Tibial artery (tissue), 4 donors: ENCODE measurements around the gene DNAJC6.

Experiments used
- DNase-seq, 2 donors: peaks; one replicate each; pipeline ENCODE4 v3.0.0-alpha.2; 2019
- H3K27ac ChIP-seq, 2 donors: fragments of 200-600 bp; sonication (generic) in 1 of 2; 1 replicate in 1 of 2; 2 replicates in 1 of 2; pipeline ENCODE4 v1.5.1; 2018 to 2019; ENCODE audit warnings: mild to moderate bottlenecking in 1 of 2
- H3K27me3 ChIP-seq, 2 donors: fragments of 200-600 bp; sonication (generic) in 1 of 2; one replicate each; pipeline versions ENCODE4 v1.5.1 to v1.6.0; 2016 to 2019
- H3K36me3 ChIP-seq, 3 donors: fragments of 200-600 bp; sonication (generic) in 2 of 3; one replicate each; pipeline ENCODE4 v1.5.1; 2016 to 2019; ENCODE audit warnings: mild to moderate bottlenecking in 2 of 3
- H3K4me1 ChIP-seq, 4 donors: fragments of 200-600 bp; sonication (generic) in 2 of 4; 1 replicate in 3 of 4; 2 replicates in 1 of 4; pipeline ENCODE4 v1.5.1; 2016 to 2019
- H3K4me3 ChIP-seq, 2 donors: fragments of 200-600 bp; sonication (generic) in 1 of 2; 1 replicate in 1 of 2; 2 replicates in 1 of 2; pipeline ENCODE4 v1.5.1; 2018 to 2019; ENCODE audit warnings: mild to moderate bottlenecking in 2 of 2
- H3K9me3 ChIP-seq, 3 donors: fragments of 200-600 bp; sonication (generic) in 1 of 3; one replicate each; pipeline ENCODE4 v1.5.1; 2016 to 2019
- intact Hi-C: fragments of 100-400 bp; cut with DNase I; formaldehyde crosslinking; loops from one replicate; pipeline ENCODE4 v1.15.0; 2023; ENCODE audit warnings: low total_unique reads
- TF ChIP-seq, protein P1 (sequence below), 2 experiments: fragments of 200-600 bp in 1 of 2; fragments of 450-650 bp in 1 of 2; IDR thresholded peaks; one replicate each; pipeline ENCODE4 v1.5.1; 2017 to 2019; ENCODE audit warnings: antibody characterized with exemption in 2 of 2, mild to moderate bottlenecking in 1 of 2, moderate library complexity in 1 of 2

The DNAJC6 gene

DNA sequence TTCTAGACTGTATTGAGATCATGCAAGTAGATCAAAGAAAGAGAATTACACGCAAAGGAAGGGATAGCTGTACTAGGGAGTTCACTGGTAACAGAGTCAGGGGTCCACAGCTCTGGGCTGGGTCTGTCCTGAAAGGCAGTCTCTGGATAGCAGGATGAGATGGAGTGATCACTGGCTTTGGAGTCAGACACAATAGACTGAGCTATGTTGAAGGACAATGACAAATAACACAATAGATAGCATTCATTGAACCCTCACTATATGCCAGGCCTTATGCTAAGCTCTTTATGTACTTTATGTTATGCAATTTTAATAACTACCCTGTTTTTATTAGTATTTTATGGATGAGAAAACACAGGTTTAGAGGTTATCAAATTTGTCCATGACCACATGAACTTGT is 10.0 kb upstream of the DNAJC6 start:
- Histone ChIP-seq H3K4me3 (no peak overlapping the region), H3K27ac (no peak overlapping the region), H3K9me3 (no peaks in the 10 kb centered on the region), H3K4me1 (no peaks in the 10 kb centered on the region), H3K36me3 (no peaks in the 10 kb centered on the region), H3K27me3 (no peaks in the 10 kb centered on the region)
- intact Hi-C loops: no loop called here
- TF ChIP-seq, protein P1, sequence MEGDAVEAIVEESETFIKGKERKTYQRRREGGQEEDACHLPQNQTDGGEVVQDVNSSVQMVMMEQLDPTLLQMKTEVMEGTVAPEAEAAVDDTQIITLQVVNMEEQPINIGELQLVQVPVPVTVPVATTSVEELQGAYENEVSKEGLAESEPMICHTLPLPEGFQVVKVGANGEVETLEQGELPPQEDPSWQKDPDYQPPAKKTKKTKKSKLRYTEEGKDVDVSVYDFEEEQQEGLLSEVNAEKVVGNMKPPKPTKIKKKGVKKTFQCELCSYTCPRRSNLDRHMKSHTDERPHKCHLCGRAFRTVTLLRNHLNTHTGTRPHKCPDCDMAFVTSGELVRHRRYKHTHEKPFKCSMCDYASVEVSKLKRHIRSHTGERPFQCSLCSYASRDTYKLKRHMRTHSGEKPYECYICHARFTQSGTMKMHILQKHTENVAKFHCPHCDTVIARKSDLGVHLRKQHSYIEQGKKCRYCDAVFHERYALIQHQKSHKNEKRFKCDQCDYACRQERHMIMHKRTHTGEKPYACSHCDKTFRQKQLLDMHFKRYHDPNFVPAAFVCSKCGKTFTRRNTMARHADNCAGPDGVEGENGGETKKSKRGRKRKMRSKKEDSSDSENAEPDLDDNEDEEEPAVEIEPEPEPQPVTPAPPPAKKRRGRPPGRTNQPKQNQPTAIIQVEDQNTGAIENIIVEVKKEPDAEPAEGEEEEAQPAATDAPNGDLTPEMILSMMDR (IDR thresholded peaks at IDR 0.05): no peak
- no peak for DNase-seq

DNA sequence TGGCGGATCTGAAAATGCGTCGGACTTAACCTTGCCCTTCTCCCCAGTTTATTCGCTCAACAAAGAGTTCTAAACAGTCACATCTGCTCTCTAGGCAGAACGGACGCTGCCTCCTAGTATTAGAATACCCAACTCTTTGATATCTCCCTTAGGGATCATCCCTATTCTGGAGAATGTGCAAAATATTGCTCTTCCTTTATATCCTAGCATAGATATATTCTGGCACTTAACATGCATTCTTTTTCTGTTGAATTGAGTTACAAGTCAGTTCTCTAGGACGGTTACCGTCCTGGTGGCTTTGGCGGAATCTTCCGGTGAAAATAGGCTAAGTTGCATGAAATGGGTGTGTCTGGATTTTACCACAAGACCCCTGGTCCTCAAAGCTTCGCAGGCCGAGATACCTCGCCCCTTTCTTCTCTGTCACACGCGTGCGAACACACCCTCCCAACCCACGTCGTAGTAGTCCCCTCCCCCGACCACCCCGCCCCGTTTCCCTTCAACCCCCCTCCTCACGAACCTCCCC is 501 bp upstream of the DNAJC6 start:
- no peak for DNase-seq
- intact Hi-C loops: no loop called here
- Histone ChIP-seq H3K4me3 (peak overlapping the region; percentile 30 to 55), H3K27ac (no peak overlapping the region), H3K36me3 (no peaks in the 10 kb centered on the region), H3K4me1 (peaks cover 0 to 18% (median 16%) of the 10 kb centered on the region in 4 donors), H3K27me3 (no peaks in the 10 kb centered on the region), H3K9me3 (no peaks in the 10 kb centered on the region)
- TF ChIP-seq, protein P1 (IDR thresholded peaks at IDR 0.05): no peak

DNA sequence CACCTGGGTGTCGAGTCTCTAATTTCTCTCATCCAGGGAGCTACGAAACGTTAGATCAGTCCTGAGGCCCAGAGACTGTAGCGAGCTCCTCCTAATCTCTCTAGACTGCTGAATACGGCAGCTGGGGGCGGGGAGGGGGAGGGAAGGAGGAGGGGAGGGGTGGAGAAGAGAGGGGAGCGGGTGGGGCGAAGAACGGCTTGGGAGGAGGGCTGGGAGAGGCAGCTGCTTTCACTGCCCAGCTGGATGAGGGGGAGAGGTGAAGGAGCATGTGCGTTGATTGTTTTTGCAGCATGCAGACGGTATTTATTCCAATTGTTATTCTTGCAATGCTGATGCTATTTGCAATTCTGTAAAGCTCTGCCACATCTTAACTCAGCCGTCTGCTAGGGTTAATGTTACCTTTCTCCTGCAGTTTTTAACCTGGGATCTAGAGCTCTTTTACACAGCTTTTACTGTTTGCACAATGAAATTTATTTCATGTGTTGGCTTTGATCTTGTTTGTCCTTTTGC is 790 bp downstream of the DNAJC6 start:
- no peak overlapping the region for H3K27ac ChIP-seq
- H3K9me3 ChIP-seq: no peaks in the 10 kb centered on the region
- H3K27me3 ChIP-seq: no peaks in the 10 kb centered on the region
- no peaks in the 10 kb centered on the region for H3K36me3 ChIP-seq
- peaks cover 0 to 18% (median 16%) of the 10 kb centered on the region in 4 donors for H3K4me1 ChIP-seq
- DNase-seq: no peak
- intact Hi-C loops: no loop called here
- TF ChIP-seq, protein P1 (IDR thresholded peaks at IDR 0.05): no peak
- peak overlapping the region; percentile 30 to 55 for H3K4me3 ChIP-seq

DNA sequence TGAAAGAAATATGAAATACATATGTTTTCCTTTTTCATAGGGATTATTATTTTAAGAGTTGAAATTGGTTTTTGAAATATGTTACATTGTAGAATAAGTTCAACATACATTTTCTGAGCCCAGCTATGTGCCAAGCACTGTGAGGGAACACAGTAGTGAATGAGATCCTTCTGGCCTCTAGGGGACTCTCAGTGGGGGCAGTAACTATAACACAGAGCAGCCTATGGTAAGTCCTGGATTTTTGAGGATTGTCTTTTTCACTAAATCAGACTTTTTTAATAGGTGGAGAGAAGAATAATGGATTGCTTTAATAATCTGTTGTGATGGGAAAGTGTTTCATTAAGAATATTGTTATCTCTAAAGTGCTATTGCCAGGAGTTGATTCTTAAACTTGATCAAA is 2.4 kb downstream of the DNAJC6 start:
- no peak overlapping the region for H3K27ac ChIP-seq
- peaks cover 0 to 18% (median 16%) of the 10 kb centered on the region in 4 donors for H3K4me1 ChIP-seq
- intact Hi-C loops: no loop called here
- H3K9me3 ChIP-seq: no peaks in the 10 kb centered on the region
- no peak overlapping the region for H3K4me3 ChIP-seq
- no peaks in the 10 kb centered on the region for H3K27me3 ChIP-seq
- no peak for DNase-seq
- no peaks in the 10 kb centered on the region for H3K36me3 ChIP-seq
- TF ChIP-seq, protein P1 (IDR thresholded peaks at IDR 0.05): no peak

DNA sequence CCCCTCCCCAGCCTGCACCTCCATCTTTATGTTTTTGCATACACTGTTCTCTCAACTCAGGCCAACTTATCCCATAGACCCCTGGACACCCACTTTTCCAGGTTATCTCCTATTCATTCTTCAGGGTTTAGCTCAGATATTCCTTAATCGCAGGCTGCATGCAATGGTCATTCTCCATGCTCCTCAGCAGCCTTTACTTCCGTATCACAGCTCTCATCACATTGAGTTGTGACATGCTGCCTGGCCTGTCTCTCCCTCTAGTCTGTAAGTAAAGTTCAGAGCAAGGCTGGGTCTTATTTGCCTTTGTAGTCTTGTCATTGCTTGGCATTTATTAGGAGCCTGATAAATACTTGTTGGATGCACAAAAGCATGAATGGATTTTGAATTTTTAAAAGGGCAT is 6.9 kb downstream of the DNAJC6 start:
- H3K27me3 ChIP-seq: no peaks in the 10 kb centered on the region
- no peaks in the 10 kb centered on the region for H3K36me3 ChIP-seq
- TF ChIP-seq, protein P1 (IDR thresholded peaks at IDR 0.05): no peak
- intact Hi-C loops: no loop called here
- no peaks in the 10 kb centered on the region for H3K9me3 ChIP-seq
- no peak for DNase-seq
- H3K4me3 ChIP-seq: no peak overlapping the region
- H3K27ac ChIP-seq: no peak overlapping the region
- no peaks in the 10 kb centered on the region for H3K4me1 ChIP-seq
